Neural progenitor cell (in vitro differentiated cells): ENCODE measurements around the gene PGF.

Experiments used
- CTCF ChIP-seq: fragments of 200-600 bp; sonication (generic); IDR thresholded peaks from 2 replicates; pipeline ENCODE4 v1.5.1; 2017; ENCODE audit warnings: antibody characterized with exemption, mild to moderate bottlenecking
- EZH2 ChIP-seq: fragments of 200-600 bp; sonication (generic); IDR thresholded peaks from 2 replicates; pipeline ENCODE4 v1.6.1; 2017; ENCODE audit warnings: antibody characterized with exemption, mild to moderate bottlenecking, moderate library complexity

- TF ChIP-seq EZH2 (no peak), CTCF (no peak)
These were observed 33.6 kb upstream of the PGF start for GRCh38 chr14:74988993-74989392.
